ENCODE data around the gene FAM177A1.
"Not testable (repeated sequence)": the region's sequence is repeated elsewhere in the genome, so short reads cannot be mapped to it uniquely, and the experiment has no call there.

FAM177A1 gene

DNA sequence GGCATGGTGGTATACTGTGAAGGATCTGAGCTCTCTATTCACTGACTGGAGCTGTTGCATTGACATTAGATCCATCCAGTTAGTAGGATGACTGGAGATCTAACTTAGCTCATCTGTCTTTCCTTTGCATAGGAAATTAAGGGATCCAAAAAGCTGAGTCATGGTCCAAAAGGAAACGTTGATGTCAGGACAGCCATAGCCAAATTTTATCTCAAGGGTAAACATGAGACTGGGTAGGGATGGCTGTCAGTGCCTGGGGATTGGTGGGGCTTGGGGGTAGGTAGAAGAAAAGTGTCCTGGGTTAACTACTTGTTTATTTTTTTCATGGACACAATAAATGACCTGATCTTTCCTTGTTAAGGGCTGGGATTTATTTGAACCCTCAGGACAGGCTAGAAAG is 4.6 kb downstream of the FAM177A1 start:
- POLR2A ChIA-PET, result no interaction called here
- TF ChIP-seq, protein P1, sequence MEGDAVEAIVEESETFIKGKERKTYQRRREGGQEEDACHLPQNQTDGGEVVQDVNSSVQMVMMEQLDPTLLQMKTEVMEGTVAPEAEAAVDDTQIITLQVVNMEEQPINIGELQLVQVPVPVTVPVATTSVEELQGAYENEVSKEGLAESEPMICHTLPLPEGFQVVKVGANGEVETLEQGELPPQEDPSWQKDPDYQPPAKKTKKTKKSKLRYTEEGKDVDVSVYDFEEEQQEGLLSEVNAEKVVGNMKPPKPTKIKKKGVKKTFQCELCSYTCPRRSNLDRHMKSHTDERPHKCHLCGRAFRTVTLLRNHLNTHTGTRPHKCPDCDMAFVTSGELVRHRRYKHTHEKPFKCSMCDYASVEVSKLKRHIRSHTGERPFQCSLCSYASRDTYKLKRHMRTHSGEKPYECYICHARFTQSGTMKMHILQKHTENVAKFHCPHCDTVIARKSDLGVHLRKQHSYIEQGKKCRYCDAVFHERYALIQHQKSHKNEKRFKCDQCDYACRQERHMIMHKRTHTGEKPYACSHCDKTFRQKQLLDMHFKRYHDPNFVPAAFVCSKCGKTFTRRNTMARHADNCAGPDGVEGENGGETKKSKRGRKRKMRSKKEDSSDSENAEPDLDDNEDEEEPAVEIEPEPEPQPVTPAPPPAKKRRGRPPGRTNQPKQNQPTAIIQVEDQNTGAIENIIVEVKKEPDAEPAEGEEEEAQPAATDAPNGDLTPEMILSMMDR (IDR thresholded peaks at IDR 0.05; ENCODE audit: insufficient read depth, low read length, missing control alignments), result no peak

DNA sequence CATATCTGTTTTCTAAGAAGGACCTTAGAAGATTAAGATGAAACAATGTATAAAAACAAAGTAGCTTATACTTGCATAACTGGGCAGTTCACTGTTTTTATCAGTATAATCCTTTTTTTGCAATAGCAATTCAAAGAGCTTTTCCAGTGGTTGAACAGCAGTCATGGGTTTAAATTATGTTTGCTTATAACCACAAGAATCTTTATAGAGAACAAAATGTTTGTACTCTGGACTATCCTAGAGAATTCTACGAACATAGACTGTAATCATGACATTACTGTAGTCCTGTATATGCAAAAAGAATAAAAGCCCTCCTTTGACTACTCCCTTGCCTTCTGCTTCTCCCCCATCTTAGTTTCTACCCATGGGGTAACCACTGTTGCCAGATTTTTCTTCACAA is 5.7 kb downstream of the FAM177A1 start:
- POLR2A ChIA-PET, result no interaction called here
- CTCF ChIA-PET, result interaction anchor here (0.5 to 1.7 kb wide), 3 partner anchors 12 to 46 kb away, joined by 3 to 4 read pairs (median 3); no protein-coding TSS in a partner anchor
- peak; percentile 23 for DNase-seq (ENCODE audit: low read depth, low spot score)
- TF ChIP-seq, protein P1 (IDR thresholded peaks at IDR 0.05; ENCODE audit: insufficient read depth, low read length, missing control alignments), result no peak
- H3K4me3 ChIP-seq (ENCODE audit: low read depth, low read length), result no peak overlapping the region

More for the DNA sequence above, 4.6 kb downstream of the FAM177A1 start:
- no peak for DNase-seq (ENCODE audit: low read depth, low spot score)
- CTCF ChIA-PET, result interaction anchor here (1.7 kb wide), 1 partner anchor 13 kb away, joined by 4 read pairs; no protein-coding TSS in a partner anchor
- no peak overlapping the region for H3K4me3 ChIP-seq (ENCODE audit: low read depth, low read length)

DNA sequence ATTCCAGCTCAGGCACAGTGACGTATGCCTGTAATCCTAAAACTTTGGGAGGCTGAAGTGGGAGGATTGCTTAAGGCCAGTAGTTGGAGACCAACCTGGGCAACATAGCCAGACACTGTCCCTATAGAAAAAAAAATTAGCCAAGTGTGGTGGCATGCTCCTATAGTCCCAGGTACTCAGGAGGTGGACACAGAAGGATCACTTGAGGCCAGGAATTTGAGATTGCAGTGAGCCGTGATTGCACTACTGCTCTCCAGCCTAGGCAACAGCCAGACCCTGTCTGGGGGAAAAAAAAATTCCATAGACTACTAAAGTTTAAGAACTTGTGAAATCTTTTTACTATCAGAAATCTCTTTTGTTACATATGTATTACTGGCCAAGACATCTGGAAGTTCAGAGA is 6.6 kb downstream of the FAM177A1 start:
- CTCF ChIA-PET, result interaction anchor here (0.8 kb wide), 1 partner anchor 45 kb away, joined by 3 read pairs; no protein-coding TSS in a partner anchor
- TF ChIP-seq, protein P1 (IDR thresholded peaks at IDR 0.05; ENCODE audit: insufficient read depth, low read length, missing control alignments), result no peak
- POLR2A ChIA-PET, result no interaction called here
- no peak for DNase-seq (ENCODE audit: low read depth, low spot score)
- no peak overlapping the region for H3K4me3 ChIP-seq (ENCODE audit: low read depth, low read length)

DNA sequence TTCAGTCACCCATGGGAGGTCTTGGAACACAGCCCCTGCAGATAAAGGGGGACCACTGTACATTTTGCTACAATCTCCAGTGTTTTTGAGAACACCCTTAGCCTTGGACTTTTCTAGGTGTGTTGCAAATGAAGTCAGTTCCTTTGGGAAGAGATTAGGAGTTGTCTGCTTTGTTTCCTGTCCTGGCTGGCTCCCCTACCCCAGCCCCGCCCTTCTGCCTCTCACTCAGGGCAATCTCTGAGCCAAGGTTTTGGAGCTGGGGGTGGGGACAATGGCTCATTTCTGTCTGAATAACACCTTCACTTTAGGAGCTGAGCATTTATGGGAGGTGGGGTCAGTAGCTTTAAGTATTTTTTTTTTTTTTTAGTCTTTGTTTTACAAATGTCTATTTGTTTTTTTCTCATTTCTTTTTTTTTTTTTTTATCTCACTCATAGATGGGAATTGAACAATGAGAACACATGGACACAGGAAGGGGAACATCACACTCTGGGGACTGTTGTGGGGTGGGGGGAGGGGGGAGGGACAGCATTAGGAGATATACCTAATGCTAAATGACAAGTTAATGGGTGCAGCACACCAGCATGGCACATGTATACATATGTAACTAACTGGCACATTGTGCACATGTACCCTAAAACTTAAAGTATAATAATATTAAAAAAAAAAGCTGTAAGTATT is 15.2 kb downstream of the FAM177A1 start:
- DNase-seq (ENCODE audit: low read depth, low spot score); POLR2A ChIA-PET; H3K4me3 ChIP-seq (ENCODE audit: low read depth, low read length): not testable (repeated sequence)
- CTCF ChIA-PET, result interaction anchor here (0.9 kb wide), 1 partner anchor 361 kb away, joined by 3 read pairs; no protein-coding TSS in a partner anchor

DNA sequence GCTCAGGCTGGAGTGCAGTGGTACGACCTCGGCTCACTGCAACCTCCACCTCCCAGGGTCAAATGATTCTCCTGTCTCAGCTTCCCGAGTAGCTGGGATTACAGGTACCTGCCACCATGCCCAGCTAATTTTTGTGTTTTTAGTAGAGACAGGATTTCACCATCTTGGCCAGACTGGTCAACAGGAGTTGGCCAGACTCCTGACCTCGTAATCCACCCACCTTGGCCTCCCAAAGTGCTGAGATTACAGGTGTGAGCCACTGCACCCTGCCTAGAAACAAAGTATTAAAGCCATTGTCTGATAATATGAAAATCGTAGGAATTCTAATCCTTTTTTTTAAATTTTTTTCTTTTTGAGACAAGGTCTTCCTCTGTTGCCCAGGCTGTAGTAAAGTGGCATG is 19.7 kb downstream of the FAM177A1 start:
- H3K4me3 ChIP-seq (ENCODE audit: low read depth, low read length); POLR2A ChIA-PET; DNase-seq (ENCODE audit: low read depth, low spot score): not testable (repeated sequence)
- CTCF ChIA-PET, result interaction anchor here (0.6 kb wide), 1 partner anchor 12 kb away, joined by 3 read pairs; no protein-coding TSS in a partner anchor

DNA sequence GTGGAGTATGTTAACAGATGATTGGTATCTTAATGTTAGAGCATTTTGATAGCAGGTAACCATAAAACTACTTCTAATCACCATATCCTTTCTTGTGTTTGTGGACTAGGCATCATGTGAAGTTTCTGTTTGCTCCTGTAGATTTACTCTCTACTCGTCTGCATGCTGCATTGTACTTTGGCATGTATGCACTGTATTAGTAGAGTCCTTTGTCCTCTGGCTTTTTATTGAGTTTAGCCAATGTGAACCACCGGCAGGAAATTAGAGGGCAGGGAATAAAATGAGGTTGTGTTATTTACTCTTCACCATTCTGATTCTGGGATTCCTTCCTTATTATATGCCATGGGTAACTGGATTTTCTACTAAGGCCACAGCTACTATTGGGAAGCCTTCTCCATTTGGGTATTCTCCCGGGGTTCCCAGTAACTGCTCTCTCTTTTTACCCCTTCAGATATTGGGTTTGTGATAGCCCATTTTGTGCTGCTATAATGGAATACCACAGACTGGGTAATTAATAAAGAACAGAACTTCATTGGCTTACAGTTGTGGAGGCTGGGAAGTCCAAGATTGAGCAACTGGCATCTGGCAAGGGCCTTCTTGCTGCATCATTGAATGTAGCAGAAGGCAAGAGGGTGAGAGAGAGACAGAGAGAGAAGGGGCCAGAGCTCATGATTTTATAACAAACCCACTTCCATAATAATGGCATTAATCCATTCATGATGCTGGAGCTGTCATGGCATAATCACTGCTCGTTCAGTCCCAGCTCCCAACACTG is 22.4 kb downstream of the FAM177A1 start:
- POLR2A ChIA-PET, result no interaction called here
- CTCF ChIA-PET, result interaction anchor here (0.9 kb wide), 1 partner anchor 396 kb away, joined by 3 read pairs; no protein-coding TSS in a partner anchor
- TF ChIP-seq, protein P1 (IDR thresholded peaks at IDR 0.05; ENCODE audit: insufficient read depth, low read length, missing control alignments), result no peak
- DNase-seq (ENCODE audit: low read depth, low spot score), result no peak
- no peak overlapping the region for H3K4me3 ChIP-seq (ENCODE audit: low read depth, low read length)

DNA sequence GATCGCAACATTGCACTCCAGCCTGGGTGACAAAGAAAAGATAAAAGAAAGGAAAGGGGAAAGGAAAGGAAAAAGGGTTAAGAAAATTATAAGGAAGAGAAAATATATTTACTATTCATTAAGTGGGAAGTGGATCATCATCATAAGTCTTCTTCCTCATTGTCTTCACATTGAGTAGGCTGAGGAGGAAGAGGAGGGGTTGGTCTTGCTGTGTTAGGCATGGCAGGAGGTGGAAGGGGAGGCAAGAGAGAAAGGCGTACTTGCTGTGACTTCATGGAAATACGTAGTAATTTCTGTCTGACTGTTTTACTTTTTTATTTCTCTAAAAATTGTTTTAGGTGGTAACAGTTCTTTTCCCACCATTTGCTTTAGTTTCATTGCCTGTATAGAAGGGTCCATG is 26.2 kb downstream of the FAM177A1 start:
- TF ChIP-seq, protein P1 (IDR thresholded peaks at IDR 0.05; ENCODE audit: insufficient read depth, low read length, missing control alignments), result no peak
- CTCF ChIA-PET, result no interaction called here
- H3K4me3 ChIP-seq (ENCODE audit: low read depth, low read length), result no peak overlapping the region
- DNase-seq (ENCODE audit: low read depth, low spot score), result no peak
- POLR2A ChIA-PET, result no interaction called here
